GM21825 (cell line): ENCODE results near the gene MAP3K15.
A peak's percentile ranks its signal among the peaks of the same experiment; 100 is the strongest.

Experiments
- ATAC-seq: cut with Tn5 transposase; IDR thresholded peaks from one replicate; pipeline ENCODE4 v1.9.1; 2021; ENCODE audit warnings: mild to moderate bottlenecking, moderate library complexity; ENCODE audit not compliant: unreplicated experiment

Gene MAP3K15

DNA sequence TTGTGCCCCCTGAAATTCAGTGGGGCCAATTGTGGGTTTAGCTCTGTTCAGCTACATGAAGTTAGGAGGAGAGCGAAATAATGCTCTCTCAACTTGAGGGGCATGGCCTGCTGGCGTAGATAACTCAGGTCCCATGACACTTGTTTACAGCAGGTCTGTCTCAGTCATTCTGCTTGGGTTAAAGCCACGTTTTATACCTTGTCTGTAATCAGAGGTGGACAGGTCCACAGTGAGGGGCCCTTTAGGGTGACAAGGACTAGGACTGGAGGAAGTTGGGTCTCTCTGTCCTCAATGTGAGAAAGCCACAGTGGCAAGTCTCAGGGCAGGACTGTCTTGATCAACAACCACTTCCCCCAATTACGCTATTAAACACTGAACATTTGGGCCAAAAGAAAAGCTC, 122.6 kb downstream of the MAP3K15 start:
- ATAC-seq = no peak

- no peak for ATAC-seq
These were observed 123.2 kb downstream of the MAP3K15 start for GRCh38 chrX:19392078-19392477.

DNA sequence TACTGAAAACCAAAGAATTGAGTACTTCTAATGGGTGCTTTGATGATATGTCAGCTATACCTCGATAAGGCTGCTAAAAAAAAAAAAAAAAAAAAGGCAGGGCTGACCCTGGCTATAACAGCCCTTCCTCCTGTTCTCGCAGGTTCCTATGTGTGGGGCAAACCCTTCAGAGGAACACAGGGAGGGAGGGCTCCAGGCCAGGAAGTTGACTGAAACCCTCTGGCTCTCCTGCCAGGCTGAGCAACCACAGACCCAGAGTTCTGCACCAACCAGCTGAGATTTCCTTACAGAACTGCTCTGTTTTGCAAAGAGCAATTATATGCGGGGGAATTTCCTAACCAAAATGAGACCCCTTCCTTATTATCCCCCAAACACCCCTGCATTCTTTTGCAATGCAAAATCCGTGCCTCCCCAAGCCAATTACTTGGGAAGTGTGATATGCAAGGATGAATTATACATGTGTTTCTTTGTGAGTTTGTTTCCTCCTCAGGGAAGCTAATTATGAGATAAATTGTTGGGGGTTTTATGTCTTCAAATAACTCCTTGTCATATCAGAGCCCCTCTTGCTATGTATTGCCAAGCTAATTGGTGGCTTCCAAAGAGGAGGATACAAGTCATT, 126.0 kb downstream of the MAP3K15 start:
- ATAC-seq = no peak

DNA sequence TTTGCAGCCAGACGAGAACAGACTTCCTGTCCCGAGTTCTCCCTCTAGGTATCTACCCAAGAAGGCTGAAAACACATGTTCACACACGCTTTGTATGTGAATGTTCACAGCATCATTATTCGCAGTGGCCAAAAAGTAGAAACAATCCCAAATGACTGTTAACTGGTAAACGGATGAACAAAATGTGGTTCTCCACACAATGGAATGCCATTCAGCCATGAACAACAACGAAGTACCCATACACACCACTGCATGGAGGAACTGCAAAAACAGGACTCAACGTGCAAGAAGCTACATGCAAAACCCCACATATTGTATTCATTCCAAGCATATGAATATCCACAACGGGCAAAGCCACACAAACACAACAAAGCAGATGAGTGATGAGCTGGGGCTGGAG, 126.6 kb downstream of the MAP3K15 start:
- no peak for ATAC-seq

DNA sequence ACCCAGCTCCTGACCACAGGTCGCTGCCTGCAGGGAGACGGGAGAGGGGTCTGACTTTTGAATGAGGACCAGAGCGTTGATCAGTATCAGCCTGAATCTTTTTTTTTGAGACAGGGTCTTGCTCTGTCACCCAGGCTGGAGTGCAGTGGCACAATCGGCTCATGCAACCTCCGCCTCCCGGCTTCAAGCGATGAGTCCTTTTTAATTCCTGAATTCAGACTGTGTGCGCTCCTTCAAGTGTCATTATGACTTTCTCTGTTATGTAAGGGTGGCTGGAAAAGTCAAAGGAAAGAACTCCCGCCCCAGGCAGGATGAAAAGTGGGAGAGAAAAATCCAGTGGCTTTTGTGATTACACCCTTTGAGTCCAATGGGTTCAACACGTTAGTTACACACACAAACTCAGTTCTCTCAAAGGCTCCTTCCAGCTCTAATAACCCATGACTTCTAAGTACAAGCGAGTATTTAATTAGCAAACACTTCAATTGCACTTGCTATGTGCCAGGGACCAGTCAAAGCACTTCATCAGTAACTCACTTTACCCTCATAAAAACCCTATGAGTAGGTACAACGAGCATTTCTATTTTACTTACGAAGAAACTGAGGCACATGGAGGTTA, 127.1 kb downstream of the MAP3K15 start:
- no peak for ATAC-seq

GRCh38 chrX:19386679-19387078, 128.6 kb downstream of the MAP3K15 start:
- no peak for ATAC-seq

GRCh38 chrX:19382555-19383145, 132.7 kb downstream of the MAP3K15 start:
- no peak for ATAC-seq

GRCh38 chrX:19381326-19381725, 134.0 kb downstream of the MAP3K15 start:
- ATAC-seq = no peak

- no peak for ATAC-seq
These were observed 137.5 kb downstream of the MAP3K15 start for GRCh38 chrX:19377799-19378198.

DNA sequence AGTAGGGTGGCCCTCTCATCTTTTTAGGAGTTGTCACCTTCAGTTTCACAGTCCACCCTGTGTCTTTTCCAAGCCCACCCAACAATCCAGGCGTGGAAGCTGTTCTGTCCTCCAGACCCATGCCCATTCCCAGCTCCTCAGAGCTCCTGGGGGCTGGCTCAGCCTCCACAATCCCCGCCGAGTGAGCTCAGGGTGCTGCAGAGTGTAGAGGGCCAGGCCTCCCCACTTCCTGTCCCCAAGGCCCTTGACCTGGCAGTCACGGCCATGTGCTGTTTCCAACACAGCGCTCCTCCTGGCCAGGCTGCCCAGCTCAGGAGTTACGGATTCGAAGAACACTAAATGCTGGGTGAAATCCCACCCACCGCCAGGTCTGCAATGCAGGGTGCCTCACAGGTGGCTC, 139.8 kb downstream of the MAP3K15 start:
- ATAC-seq = no peak

DNA sequence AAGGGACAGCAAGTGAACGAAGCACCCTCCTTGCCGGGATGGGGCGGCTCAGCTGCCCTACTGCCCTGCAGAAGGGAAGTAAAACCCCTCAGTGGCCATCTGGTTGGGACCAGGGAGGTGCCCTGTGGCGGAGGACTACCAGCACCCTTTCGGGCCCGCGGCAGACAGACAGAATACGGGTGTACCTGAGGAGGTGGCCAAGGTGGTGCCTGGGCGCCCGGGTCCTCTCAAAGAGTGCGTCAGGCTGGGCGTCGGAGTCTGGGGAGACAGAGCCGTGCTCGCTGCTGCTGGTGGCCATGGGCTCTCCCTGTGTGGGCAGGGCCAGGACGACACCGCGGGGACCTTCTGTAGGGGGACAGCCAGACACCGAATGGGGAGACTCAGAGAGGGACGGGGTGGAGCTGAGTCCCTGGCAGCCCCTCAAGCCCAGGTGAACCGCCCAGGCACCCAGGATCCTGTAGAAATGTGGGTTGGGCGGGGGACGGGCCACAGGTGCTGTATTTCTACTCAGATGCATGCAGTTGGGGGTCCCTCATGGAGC, 141.9 kb downstream of the MAP3K15 start:
- no peak for ATAC-seq

DNA sequence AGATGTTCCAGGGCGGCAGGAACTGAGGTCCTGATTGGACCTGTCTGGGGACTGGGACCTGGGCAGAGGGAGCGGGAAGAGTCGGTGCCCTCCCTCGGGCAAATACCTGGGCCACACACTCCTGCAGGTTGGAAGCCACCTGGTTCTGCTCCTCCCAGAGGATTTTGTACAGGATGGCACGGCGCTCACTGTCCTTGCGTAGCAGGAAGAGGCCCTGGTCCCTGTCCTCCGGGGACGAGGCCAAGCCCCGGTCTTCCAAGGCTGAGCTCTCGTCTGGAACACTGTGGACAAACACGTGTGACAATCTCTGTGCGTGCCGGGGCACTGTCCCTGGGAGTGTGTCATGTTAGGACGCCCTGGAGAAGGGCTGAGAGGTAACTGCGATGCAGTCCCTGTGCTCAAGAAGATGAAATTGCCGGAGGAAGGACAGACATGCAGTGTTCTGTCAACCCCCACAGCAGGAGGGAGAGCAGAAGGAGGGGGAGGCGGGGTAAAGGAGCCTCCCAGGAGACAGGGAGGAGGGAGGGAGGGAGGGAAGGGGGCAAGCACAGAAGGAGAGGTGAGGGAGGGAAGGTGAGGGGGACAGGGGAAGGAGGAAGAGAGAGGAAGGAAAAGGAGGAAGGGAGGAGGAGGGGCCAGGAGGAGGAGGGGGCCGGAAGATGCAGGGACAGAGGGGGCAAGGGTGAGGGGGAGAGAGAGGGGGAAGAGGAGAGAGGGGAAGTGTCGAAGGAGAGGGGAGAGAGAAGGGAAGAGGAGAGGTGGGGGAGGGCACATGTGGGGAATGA, 142.6 kb downstream of the MAP3K15 start:
- ATAC-seq = no peak

DNA sequence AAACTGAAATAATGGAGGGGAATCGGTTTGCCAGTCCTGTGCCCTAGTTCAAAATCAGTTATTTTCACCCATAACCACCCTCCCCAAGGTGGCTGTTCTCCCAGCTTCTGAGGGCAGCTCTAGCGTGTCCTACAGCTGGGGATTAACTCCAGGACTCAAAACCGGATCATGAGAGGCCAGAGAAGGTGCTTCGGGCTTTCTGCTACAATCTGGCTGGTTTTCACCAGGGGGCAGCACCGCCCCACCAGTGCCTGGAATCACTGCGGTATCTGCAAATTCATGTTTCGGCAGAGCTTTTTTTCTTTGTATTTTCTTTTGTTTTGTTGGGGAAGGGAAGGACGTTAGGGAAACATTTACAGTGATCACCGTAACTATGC, 143.2 kb downstream of the MAP3K15 start:
- ATAC-seq = no peak

- no peak for ATAC-seq
These were observed 145.2 kb downstream of the MAP3K15 start for GRCh38 chrX:19370061-19370460.

GRCh38 chrX:19368576-19368975, 146.7 kb downstream of the MAP3K15 start:
- ATAC-seq = no peak

DNA sequence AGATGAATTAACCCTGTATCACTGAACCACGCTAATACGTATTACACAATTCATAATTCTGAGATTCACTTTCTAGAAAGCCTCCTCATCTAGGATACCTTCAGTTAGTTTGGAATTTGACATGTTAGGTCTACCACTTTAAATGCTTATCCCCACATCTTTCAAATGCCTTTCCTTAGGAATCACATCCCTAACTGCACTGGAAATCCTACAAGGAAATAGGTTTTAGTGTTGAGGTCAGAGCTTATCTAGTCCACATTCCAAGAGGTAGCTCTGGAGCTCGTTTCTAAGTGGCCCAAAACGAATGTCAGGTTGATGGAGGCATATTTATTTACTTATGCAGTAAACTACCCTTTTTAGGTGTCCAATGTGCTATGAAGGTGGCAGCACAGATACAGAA, 153.6 kb downstream of the MAP3K15 start:
- no peak for ATAC-seq

GRCh38 chrX:19360903-19361302, 154.4 kb downstream of the MAP3K15 start:
- ATAC-seq = no peak

DNA sequence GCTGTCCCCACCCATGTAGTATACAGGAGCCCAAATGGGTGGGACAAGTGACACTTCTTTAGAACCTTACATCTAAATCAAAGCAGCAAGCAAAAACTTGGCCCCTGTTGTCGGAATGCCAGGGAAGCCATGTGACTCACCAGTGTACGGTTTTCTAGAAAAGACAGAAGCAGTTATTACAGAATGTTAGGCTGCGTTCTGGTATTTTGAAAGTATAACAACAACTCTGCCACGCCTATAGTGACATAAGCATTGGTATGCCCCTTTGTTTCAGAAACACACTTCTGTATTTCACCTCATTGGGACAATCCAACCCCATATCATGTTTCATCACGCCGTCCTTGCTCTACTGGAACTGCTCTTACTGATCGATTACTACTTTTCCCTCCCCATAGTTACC, 156.8 kb downstream of the MAP3K15 start:
- no peak for ATAC-seq

DNA sequence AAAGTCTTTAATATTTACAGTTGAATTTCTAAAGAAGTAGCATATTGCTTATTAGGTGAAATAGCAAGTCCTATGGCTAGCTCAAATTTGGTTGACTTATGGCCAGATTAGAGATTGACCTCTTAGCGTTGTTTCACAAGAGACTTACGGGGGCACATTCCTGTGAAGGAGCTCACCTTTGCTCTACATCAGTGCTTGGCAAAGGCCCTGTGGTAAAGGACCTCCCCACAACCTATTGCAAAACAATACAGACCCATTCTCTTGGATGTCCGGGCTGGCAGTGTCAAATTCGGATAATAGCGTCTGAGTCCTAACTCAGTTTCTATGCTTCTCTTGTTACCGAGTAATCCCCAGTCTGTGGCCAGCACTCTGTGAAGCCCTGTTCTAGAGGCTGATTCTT, 160.7 kb downstream of the MAP3K15 start:
- no peak for ATAC-seq

DNA sequence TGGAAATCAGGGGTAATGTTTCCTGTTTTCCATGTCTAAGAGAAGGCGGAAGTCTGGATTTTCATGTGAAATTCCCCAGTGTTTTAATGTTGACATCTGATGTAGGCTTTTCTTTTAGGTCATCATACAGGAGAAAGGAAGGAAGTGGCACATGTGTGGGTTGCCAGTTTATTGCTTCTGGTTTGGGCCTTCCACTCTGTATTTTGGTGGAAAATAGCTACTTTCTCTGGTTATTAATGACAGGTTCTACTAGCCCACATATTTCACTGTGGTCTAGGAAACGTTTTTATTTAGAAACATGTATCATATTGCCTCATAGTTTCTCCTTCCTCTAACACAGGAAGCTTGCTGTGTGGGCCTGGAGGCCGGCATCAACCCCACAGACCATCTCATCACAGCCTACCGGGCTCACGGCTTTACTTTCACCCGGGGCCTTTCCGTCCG, 164.3 kb downstream of the MAP3K15 start:
- ATAC-seq = peak; percentile 88

GRCh38 chrX:19349264-19349663, 166.0 kb downstream of the MAP3K15 start:
- ATAC-seq = no peak

- ATAC-seq = no peak
These were observed 167.4 kb downstream of the MAP3K15 start for GRCh38 chrX:19347916-19348315.
